Retinal pigment epithelial cell (primary cell): Measurements from ENCODE around the gene RAVER2.

Source experiments
- DNase-seq: peaks from one replicate; pipeline ENCODE4 v3.0.0-alpha.2; 2010; ENCODE audit warnings: low read depth
- H3K4me3 ChIP-seq: 2 replicates; pipeline ENCODE4 v1.5.1; 2011; ENCODE audit warnings: mild to moderate bottlenecking, low read length, control low read depth, moderate library complexity
- TF ChIP-seq, protein P1 (sequence below): conservative IDR thresholded peaks from 2 replicates; pipeline ENCODE4 v1.5.1; 2011; ENCODE audit warnings: low read depth, low read length, control low read depth, inconsistent platforms

Gene RAVER2

DNA sequence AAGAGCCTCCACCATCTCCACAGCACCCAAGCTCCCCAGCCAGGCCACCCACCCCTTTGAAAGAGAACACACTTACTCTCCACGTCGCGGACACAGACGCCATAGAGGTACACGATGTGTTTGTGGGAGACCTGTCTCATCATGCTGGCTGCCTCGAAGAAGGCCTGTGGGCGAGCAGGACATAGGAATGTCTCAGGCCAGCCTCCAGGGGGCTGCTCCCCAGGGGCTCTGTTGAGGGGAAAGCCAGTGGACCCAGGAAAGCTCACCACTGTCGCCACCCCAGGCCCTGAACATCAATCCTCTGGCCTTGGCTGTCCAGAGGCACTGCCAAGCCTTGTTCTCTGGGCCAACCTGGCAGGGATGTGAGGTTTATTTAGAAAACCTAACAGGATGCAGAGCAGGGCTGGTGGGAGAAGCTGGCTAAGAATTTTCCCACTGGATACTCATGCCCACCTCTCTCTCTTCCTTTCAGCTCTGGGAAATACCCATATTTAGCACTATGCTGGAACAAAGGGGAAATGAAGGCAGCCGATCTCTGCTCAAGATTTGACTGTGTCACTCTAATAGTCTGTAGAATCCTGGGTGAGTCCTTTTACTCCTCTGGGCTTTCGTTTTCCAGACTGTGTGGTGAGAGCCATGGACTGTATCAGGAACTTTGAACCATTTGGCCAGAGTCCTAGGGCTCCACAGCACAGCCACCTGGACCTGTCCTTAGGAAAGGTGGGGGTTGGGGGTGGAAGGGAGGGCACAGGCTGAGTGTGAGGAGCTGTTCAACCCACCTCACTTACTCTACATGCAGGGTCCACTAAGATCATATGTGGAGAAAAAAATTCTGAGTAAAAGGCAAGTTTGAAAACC lies 101.9 kb downstream of the RAVER2 start:
- TF ChIP-seq, protein P1, sequence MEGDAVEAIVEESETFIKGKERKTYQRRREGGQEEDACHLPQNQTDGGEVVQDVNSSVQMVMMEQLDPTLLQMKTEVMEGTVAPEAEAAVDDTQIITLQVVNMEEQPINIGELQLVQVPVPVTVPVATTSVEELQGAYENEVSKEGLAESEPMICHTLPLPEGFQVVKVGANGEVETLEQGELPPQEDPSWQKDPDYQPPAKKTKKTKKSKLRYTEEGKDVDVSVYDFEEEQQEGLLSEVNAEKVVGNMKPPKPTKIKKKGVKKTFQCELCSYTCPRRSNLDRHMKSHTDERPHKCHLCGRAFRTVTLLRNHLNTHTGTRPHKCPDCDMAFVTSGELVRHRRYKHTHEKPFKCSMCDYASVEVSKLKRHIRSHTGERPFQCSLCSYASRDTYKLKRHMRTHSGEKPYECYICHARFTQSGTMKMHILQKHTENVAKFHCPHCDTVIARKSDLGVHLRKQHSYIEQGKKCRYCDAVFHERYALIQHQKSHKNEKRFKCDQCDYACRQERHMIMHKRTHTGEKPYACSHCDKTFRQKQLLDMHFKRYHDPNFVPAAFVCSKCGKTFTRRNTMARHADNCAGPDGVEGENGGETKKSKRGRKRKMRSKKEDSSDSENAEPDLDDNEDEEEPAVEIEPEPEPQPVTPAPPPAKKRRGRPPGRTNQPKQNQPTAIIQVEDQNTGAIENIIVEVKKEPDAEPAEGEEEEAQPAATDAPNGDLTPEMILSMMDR = no peak
- DNase-seq = no peak
- H3K4me3 ChIP-seq = no peak overlapping the region

DNA sequence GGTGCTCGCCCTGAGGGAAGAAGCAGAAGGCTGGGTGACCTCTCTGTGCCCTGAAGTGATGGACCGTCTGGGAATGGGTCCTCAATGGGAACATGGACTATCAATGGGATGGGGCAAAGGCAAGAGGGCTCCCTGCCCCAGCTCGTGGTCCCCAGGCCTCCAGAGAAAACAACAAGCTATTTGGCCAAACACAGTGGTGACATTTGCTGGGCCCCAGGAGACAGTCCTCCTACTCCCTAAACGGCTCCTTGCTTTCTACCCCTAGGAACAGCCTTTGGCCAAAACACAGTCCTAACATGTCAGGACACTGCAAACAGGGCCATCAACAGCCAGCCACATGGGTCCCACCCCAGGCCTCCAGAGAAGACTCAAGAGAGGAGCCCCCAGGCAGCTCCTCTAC lies 102.8 kb downstream of the RAVER2 start:
- no peak for DNase-seq
- TF ChIP-seq, protein P1 = no peak
- no peak overlapping the region for H3K4me3 ChIP-seq

DNA sequence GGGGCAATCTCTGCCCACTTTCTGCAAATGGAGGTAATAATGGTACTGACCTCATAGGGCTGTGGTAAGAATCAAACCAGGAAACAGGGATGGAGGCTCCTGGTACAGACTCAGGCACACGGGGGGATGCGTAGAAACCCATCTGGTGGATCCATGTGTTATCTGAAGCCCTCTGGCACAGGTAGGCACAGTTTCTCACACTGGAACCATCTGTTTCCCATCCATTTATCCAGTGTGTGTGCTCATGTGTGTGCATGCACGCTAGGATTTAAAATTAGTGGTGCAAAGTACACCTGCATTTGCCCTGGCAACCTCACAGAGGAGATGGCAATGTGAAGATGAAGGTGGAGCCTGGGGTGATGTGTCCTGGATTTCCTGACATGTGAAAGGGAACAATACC lies 103.3 kb downstream of the RAVER2 start:
- no peak overlapping the region for H3K4me3 ChIP-seq
- DNase-seq = no peak
- TF ChIP-seq, protein P1 = no peak

DNA sequence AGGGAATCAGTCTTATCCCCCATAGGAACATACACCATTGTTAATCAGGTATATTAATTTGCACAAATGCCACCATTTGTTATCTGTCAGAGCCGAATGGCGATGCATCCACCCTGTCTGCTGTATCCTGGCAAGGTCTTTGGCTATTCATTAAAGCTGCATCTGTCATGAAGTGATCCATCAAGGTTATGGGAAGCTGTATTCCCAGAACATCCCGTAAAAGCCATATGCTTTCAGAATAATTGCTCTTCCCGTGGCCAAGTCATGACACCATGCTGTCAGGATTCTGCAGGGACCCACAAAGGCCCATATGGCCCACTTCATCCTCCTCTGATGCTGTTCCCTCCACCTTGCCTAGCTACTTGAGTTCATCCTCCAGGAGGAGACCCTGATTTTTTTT lies 103.9 kb downstream of the RAVER2 start:
- TF ChIP-seq, protein P1 = no peak
- DNase-seq = no peak
- H3K4me3 ChIP-seq = no peak overlapping the region

DNA sequence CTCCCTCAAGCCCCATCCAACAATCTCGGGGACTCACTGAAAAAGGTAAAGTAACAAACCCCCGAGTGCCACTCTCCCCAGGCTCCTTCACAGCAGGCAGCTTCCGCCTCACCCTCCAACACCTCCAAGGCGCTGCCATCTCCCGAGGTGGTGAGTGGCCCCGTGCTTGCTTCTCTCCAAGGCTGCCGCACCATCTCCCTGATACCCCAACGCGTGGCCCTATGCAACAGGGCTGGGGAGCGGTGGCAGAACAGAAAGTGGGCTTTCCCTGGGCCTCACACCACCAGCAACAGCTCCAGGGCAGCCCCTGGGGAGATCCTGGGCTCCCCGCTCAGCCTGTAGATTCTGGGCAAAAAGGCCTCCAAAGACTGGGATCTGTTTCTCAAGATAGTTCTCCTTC lies 105.1 kb downstream of the RAVER2 start:
- no peak overlapping the region for H3K4me3 ChIP-seq
- DNase-seq = no peak
- TF ChIP-seq, protein P1 = no peak

DNA sequence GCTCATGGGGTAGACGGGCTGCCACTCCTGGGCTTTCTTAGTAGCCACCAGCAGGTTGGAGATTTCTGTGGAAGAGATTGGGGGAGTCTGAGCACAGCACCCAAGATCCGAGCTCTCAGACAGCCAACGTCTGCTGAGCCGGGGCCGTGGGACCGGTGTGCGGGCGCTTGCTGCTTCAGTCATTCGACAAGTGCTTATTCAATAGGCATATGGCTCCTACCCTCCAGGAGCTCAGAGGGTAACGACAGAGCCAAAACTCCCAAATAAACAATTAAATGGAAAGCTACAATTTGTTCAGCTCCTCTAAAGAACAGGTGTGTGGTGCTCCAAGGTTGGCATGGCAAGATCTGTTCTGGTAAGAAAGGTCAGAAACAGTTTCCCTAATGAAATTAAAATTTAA lies 106.0 kb downstream of the RAVER2 start:
- TF ChIP-seq, protein P1 = no peak
- no peak overlapping the region for H3K4me3 ChIP-seq
- no peak for DNase-seq

DNA sequence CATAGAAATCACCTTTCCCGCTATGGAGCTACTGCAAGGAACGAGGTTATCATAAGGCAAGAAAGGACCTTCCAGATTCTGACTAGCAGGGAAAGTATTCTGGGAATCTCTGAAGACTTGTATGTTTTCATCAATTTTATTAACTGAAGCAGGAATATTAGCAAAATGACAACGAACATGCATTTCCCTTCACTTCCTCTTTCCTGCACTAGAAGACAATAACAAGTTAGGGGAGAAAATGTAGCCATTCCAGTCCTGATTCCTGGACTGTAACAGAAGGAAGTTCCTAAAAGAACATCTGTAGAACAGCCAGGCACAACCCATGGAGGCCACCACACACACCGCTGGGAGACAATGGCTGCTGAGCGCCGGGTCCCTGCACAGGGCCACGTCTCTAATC lies 106.8 kb downstream of the RAVER2 start:
- H3K4me3 ChIP-seq = no peak overlapping the region
- TF ChIP-seq, protein P1 = no peak
- no peak for DNase-seq
